H9 (cell line): Measurements from ENCODE around the gene SLC24A1. TPM values are rescaled to one million over a fixed set of nuclear protein-coding genes. Genes with fewer than 3 reads are reported as not detected.

Experiments
- DNase-seq: peaks from one replicate; pipeline ENCODE4 v3.0.0-alpha.2; 2017
- H2AFZ ChIP-seq: one replicate; pipeline ENCODE4 v1.6.1; 2013; ENCODE audit warnings: mild to moderate bottlenecking, low read length, control low read depth, moderate library complexity
- H2AK5ac ChIP-seq: 2 replicates; pipeline ENCODE4 v1.6.1; 2013; ENCODE audit warnings: low read length, control low read depth, mixed read lengths; ENCODE audit not compliant: insufficient read length
- H2BK120ac ChIP-seq: one replicate; pipeline ENCODE4 v1.6.1; 2013; ENCODE audit warnings: low read depth, mild to moderate bottlenecking, low read length, control low read depth, inconsistent platforms; ENCODE audit not compliant: poor library complexity, severe bottlenecking
- H2BK12ac ChIP-seq: 2 replicates; pipeline ENCODE4 v1.6.1; 2013; ENCODE audit warnings: low read length, control low read depth, mixed read lengths, low read depth; ENCODE audit not compliant: insufficient read length
- H2BK15ac ChIP-seq: 2 replicates; pipeline ENCODE4 v1.6.1; 2013; ENCODE audit warnings: low read depth, low read length, control low read depth
- H2BK20ac ChIP-seq: one replicate; pipeline ENCODE4 v1.6.1; 2013; ENCODE audit warnings: low read depth, mild to moderate bottlenecking, low read length, control low read depth, inconsistent platforms; ENCODE audit not compliant: poor library complexity, severe bottlenecking
- H2BK5ac ChIP-seq: 2 replicates; pipeline ENCODE4 v1.6.1; 2013; ENCODE audit warnings: low read length, control low read depth, mixed read lengths; ENCODE audit not compliant: insufficient read length
- H3K14ac ChIP-seq: 2 replicates; pipeline ENCODE4 v1.6.1; 2013; ENCODE audit warnings: low read length, control low read depth; ENCODE audit not compliant: insufficient read depth
- H3K18ac ChIP-seq: 2 replicates; pipeline ENCODE4 v1.6.1; 2013; ENCODE audit warnings: low read depth, mild to moderate bottlenecking, mixed read lengths, low read length, control low read depth; ENCODE audit not compliant: insufficient read length
- H3K23ac ChIP-seq: 2 replicates; pipeline ENCODE4 v1.6.1; 2013; ENCODE audit warnings: low read length, control low read depth, mixed read lengths, low read depth; ENCODE audit not compliant: insufficient read length
- H3K23me2 ChIP-seq: 2 replicates; pipeline ENCODE4 v1.6.1; 2013; ENCODE audit warnings: low read depth, mild to moderate bottlenecking, mixed read lengths, low read length, control low read depth; ENCODE audit not compliant: insufficient read length, poor library complexity, severe bottlenecking
- H3K27ac ChIP-seq: 2 replicates; pipeline ENCODE4 v1.5.1; 2013; ENCODE audit warnings: low read length, control low read depth, mixed read lengths, low read depth; ENCODE audit not compliant: insufficient read length
- H3K27me3 ChIP-seq: 2 replicates; pipeline ENCODE4 v1.6.1; 2013; ENCODE audit warnings: low read length, control low read depth, inconsistent platforms; ENCODE audit not compliant: insufficient read depth
- H3K4ac ChIP-seq: 2 replicates; pipeline ENCODE4 v1.6.1; 2013; ENCODE audit warnings: low read depth, mild to moderate bottlenecking, control low read depth, inconsistent platforms, low read length, moderate library complexity
- H3K4me1 ChIP-seq: 2 replicates; pipeline ENCODE4 v1.6.1; 2013; ENCODE audit warnings: low read length, control low read depth, inconsistent platforms; ENCODE audit not compliant: insufficient read depth
- H3K4me2 ChIP-seq: 2 replicates; pipeline ENCODE4 v1.6.1; 2013; ENCODE audit warnings: low read length, control low read depth, mixed read lengths; ENCODE audit not compliant: insufficient read length, insufficient read depth
- H3K56ac ChIP-seq: 2 replicates; pipeline ENCODE4 v1.6.1; 2013; ENCODE audit warnings: low read depth, mild to moderate bottlenecking, mixed read lengths, low read length, control low read depth; ENCODE audit not compliant: insufficient read length
- H3K79me1 ChIP-seq: 2 replicates; pipeline ENCODE4 v1.6.1; 2013; ENCODE audit warnings: low read depth, mild to moderate bottlenecking, moderate library complexity, low read length, control low read depth, inconsistent platforms; ENCODE audit not compliant: insufficient read depth, poor library complexity, severe bottlenecking
- H3K79me2 ChIP-seq: 2 replicates; pipeline ENCODE4 v1.6.1; 2013; ENCODE audit warnings: low read length, control low read depth, inconsistent platforms; ENCODE audit not compliant: insufficient read depth
- H3K9ac ChIP-seq: 2 replicates; pipeline ENCODE4 v1.6.1; 2013; ENCODE audit warnings: low read length, control low read depth, mixed read lengths; ENCODE audit not compliant: insufficient read length; ENCODE audit errors: extremely low read depth
- H3K9me3 ChIP-seq: one replicate; pipeline ENCODE4 v1.6.1; 2013; ENCODE audit warnings: low read depth, low read length, inconsistent platforms; ENCODE audit not compliant: control insufficient read depth
- H3T11ph ChIP-seq: one replicate; pipeline ENCODE4 v1.6.1; 2013; ENCODE audit warnings: mild to moderate bottlenecking, low read length, control low read depth, inconsistent platforms
- H4K20me1 ChIP-seq: one replicate; pipeline ENCODE4 v1.6.1; 2013; ENCODE audit not compliant: control insufficient read depth, insufficient read length, insufficient read depth
- H4K5ac ChIP-seq: 2 replicates; pipeline ENCODE4 v1.6.1; 2013; ENCODE audit warnings: low read depth, mild to moderate bottlenecking, mixed read lengths, low read length, control low read depth; ENCODE audit not compliant: insufficient read length
- H4K8ac ChIP-seq: replicated peaks from 2 replicates; pipeline ENCODE4 v1.6.1; 2013; ENCODE audit warnings: low read length, control low read depth, mixed read lengths, low read depth; ENCODE audit not compliant: insufficient read length
- H4K91ac ChIP-seq: 2 replicates; pipeline ENCODE4 v1.6.1; 2013; ENCODE audit warnings: low read depth, mild to moderate bottlenecking, moderate library complexity, mixed read lengths, low read length, control low read depth; ENCODE audit not compliant: insufficient read length
- H3K27ac Mint-ChIP-seq, 3 experiments: 2 replicates in 2 of 3; 3 replicates in 1 of 3; pipeline ENCODE4 v1.8.0; 2020 to 2021; ENCODE audit warnings: mixed read lengths in 3 of 3, mild to moderate bottlenecking in 1 of 3, moderate library complexity in 1 of 3
- H3K27me3 Mint-ChIP-seq: 2 replicates; pipeline ENCODE4 v1.8.0; 2021; ENCODE audit warnings: low read depth, mild to moderate bottlenecking, moderate library complexity, mixed read lengths
- H3K36me3 Mint-ChIP-seq, 3 experiments: 2 replicates in 2 of 3; 3 replicates in 1 of 3; pipeline ENCODE4 v1.8.0; 2020 to 2021; ENCODE audit warnings: low read depth in 3 of 3, mixed read lengths in 3 of 3; ENCODE audit not compliant: insufficient read depth in 1 of 3
- H3K4me1 Mint-ChIP-seq, 2 experiments: 2 replicates each; pipeline ENCODE4 v1.8.0; 2020; ENCODE audit warnings: mixed read lengths in 2 of 2
- H3K4me3 Mint-ChIP-seq, 2 experiments: 2 replicates in 1 of 2; 3 replicates in 1 of 2; pipeline ENCODE4 v1.8.0; 2020 to 2021; ENCODE audit warnings: mild to moderate bottlenecking in 2 of 2, mixed read lengths in 2 of 2, moderate library complexity in 1 of 2
- H3K9me3 Mint-ChIP-seq, 2 experiments: 2 replicates in 1 of 2; 3 replicates in 1 of 2; pipeline ENCODE4 v1.8.0; 2020; ENCODE audit warnings: mild to moderate bottlenecking in 2 of 2, mixed read lengths in 2 of 2, moderate library complexity in 1 of 2
- CTCF ChIP-seq: fragments of 200-600 bp; sonication (generic); conservative IDR thresholded peaks from 3 replicates; pipeline ENCODE4 v1.8.0; 2021; ENCODE audit warnings: antibody characterized with exemption, mild to moderate bottlenecking
- WGBS: extraction: QIAGEN DNeasy Blood & Tissue Kit; methylation state at CpG from one replicate; pipeline ENCODE4 v1.1.7; 2013; ENCODE audit warnings: missing lambda C conversion rate, low lambda C conversion rate, mixed read lengths; ENCODE audit not compliant: insufficient read length; ENCODE audit errors: extremely low coverage; 5-methylcytosine and 5-hydroxymethylcytosine counted together
- total RNA-seq: library from RNA; stranded (reverse); gene quantifications from 2 replicates; pipeline ENCODE4 v1.2.1, GENCODE V29; 2021

The SLC24A1 gene
- total RNA-seq, 1 experiment from 2014 or later = 8.6 TPM

GRCh38 chr15:65642594-65642993 is 20.9 kb downstream of the SLC24A1 start:
- no peaks in the 10 kb centered on the region for H3K27me3 ChIP-seq
- no peak overlapping the region for H3K27ac Mint-ChIP-seq
- no peaks in the 10 kb centered on the region for H3K79me1 ChIP-seq
- no peak overlapping the region for H3K4ac ChIP-seq
- DNase-seq = no peak
- no peaks in the 10 kb centered on the region for H3K79me2 ChIP-seq
- H3T11ph ChIP-seq = no peak overlapping the region
- no peaks in the 10 kb centered on the region for H3K36me3 Mint-ChIP-seq
- H3K4me1 Mint-ChIP-seq = peaks cover 11 to 13% of the 10 kb centered on the region in 2 experiments
- H3K4me2 ChIP-seq = no peak overlapping the region
- H2BK120ac ChIP-seq = no peak overlapping the region
- H3K56ac ChIP-seq = no peak overlapping the region
- no peaks in the 10 kb centered on the region for H3K9me3 ChIP-seq
- H3K23ac ChIP-seq = no peak overlapping the region
- H3K18ac ChIP-seq = no peak overlapping the region
- no peaks in the 10 kb centered on the region for H3K27me3 Mint-ChIP-seq
- H2BK20ac ChIP-seq = no peak overlapping the region
- 0 out of 2 replicates have a peak, but pooled peaks cover 2% of the 10 kb centered on the region for H3K4me1 ChIP-seq
- H4K5ac ChIP-seq = no peak overlapping the region
- no peak overlapping the region for H4K8ac ChIP-seq
- no peak overlapping the region for H2BK12ac ChIP-seq
- H4K20me1 ChIP-seq = no peaks in the 10 kb centered on the region
- H2BK15ac ChIP-seq = no peak overlapping the region
- no peaks in the 10 kb centered on the region for H3K9me3 Mint-ChIP-seq
- TF ChIP-seq CTCF = no peak
- no peak overlapping the region for H2BK5ac ChIP-seq
- no CpG with 5 or more reads among the region's 6 CpGs for WGBS
- H4K91ac ChIP-seq = no peak overlapping the region
- H2AK5ac ChIP-seq = no peak overlapping the region
- no peak overlapping the region for H3K9ac ChIP-seq
- H2AFZ ChIP-seq = no peak overlapping the region
- no peak overlapping the region for H3K14ac ChIP-seq
- H3K4me3 Mint-ChIP-seq = peak overlapping the region in 1 of 2 experiments; percentile 21; a peak in 1 of 5 replicates
- H3K23me2 ChIP-seq = no peaks in the 10 kb centered on the region
- H3K27ac ChIP-seq = no peak overlapping the region
